HepG2 (cell line): Measurements from ENCODE around the gene PRM2. TPM values are rescaled to one million over a fixed set of nuclear protein-coding genes. Genes with fewer than 3 reads are reported as not detected.
A peak's percentile ranks its signal among the peaks of the same experiment; 100 is the strongest.

Experiments used
- BRD4 ChIP-seq: sonication (generic); formaldehyde crosslinking; IDR thresholded peaks from 2 replicates; pipeline ENCODE4 v1.4.0; 2020; ENCODE audit warnings: missing genetic modification reagents
- CBX1 ChIP-seq: IDR thresholded peaks from one replicate; pipeline ENCODE4 v1.6.1; 2016; ENCODE audit warnings: antibody characterized with exemption, low read depth
- FOXJ3 ChIP-seq: sonication (generic); formaldehyde crosslinking; IDR thresholded peaks from 2 replicates; pipeline ENCODE4 v1.4.0; 2020; ENCODE audit warnings: missing genetic modification reagents, mild to moderate bottlenecking, borderline replicate concordance
- GTF3A ChIP-seq: sonication (generic); formaldehyde crosslinking; conservative IDR thresholded peaks from 2 replicates; pipeline ENCODE4 v1.4.0; 2020; ENCODE audit warnings: mild to moderate bottlenecking, missing genetic modification reagents
- HNF4A ChIP-seq: sonication (generic); formaldehyde crosslinking; IDR thresholded peaks from 2 replicates; pipeline ENCODE4 v1.4.0; 2020; ENCODE audit warnings: missing genetic modification reagents
- HNRNPK ChIP-seq: fragments of 200-400 bp; formaldehyde crosslinking; IDR thresholded peaks from 2 replicates; pipeline ENCODE4 v1.6.1; 2018; ENCODE audit warnings: low read length, low read depth, moderate library complexity, mild to moderate bottlenecking; ENCODE audit not compliant: poor library complexity, severe bottlenecking
- KMT2A ChIP-seq: sonication (generic); formaldehyde crosslinking; IDR thresholded peaks from 2 replicates; pipeline ENCODE4 v1.4.0; 2020; ENCODE audit warnings: missing genetic modification reagents
- MLX ChIP-seq: IDR thresholded peaks from 2 replicates; pipeline ENCODE4 v1.6.1; 2016
- MTF2 ChIP-seq: sonication (generic); formaldehyde crosslinking; IDR thresholded peaks from 2 replicates; pipeline ENCODE4 v1.5.0; 2020; ENCODE audit warnings: missing genetic modification reagents, borderline replicate concordance
- NCOA1 ChIP-seq: sonication (generic); formaldehyde crosslinking; IDR thresholded peaks from 2 replicates; pipeline ENCODE4 v1.9.0; 2021; ENCODE audit warnings: missing genetic modification reagents
- NFE2 ChIP-seq: sonication (generic); formaldehyde crosslinking; IDR thresholded peaks from 2 replicates; pipeline ENCODE4 v1.4.0; 2020; ENCODE audit warnings: missing genetic modification reagents
- RARG ChIP-seq: sonication (generic); formaldehyde crosslinking; IDR thresholded peaks from 2 replicates; pipeline ENCODE4 v1.4.0; 2020; ENCODE audit warnings: low read depth, mild to moderate bottlenecking, missing genetic modification reagents
- RFX5 ChIP-seq: IDR thresholded peaks from 2 replicates; pipeline ENCODE4 v1.6.1; 2011; ENCODE audit warnings: low read depth, low read length, improper control_type of control experiment
- SATB2 ChIP-seq: sonication (generic); formaldehyde crosslinking; IDR thresholded peaks from 2 replicates; pipeline ENCODE4 v1.5.0; 2020; ENCODE audit warnings: missing genetic modification reagents
- SP1 ChIP-seq, 2 experiments: fragments of 450-650 bp in 1 of 2; sonication (generic) in 1 of 2; formaldehyde crosslinking in 1 of 2; IDR thresholded peaks; 2 replicates each; pipeline versions ENCODE4 v1.4.0 to v1.6.1; 2016 to 2020; ENCODE audit warnings: missing genetic modification reagents in 1 of 2
- SYNCRIP ChIP-seq: fragments of 200-400 bp; formaldehyde crosslinking; IDR thresholded peaks from 2 replicates; pipeline ENCODE4 v1.6.1; 2018; ENCODE audit warnings: mild to moderate bottlenecking, low read depth, low read length; ENCODE audit not compliant: insufficient read depth
- ZBTB37 ChIP-seq: sonication (generic); formaldehyde crosslinking; IDR thresholded peaks from 2 replicates; pipeline ENCODE4 v1.4.0; 2020; ENCODE audit warnings: mild to moderate bottlenecking, missing genetic modification reagents
- ZBTB42 ChIP-seq: sonication (generic); formaldehyde crosslinking; IDR thresholded peaks from 2 replicates; pipeline ENCODE4 v1.5.0; 2020; ENCODE audit warnings: mild to moderate bottlenecking, missing genetic modification reagents
- ZNF337 ChIP-seq: sonication (generic); formaldehyde crosslinking; IDR thresholded peaks from 2 replicates; pipeline ENCODE4 v1.5.1; 2020; ENCODE audit warnings: missing genetic modification reagents, low read depth, mild to moderate bottlenecking, borderline replicate concordance
- ZNF44 ChIP-seq: sonication (generic); formaldehyde crosslinking; IDR thresholded peaks from 2 replicates; pipeline ENCODE4 v1.5.1; 2020; ENCODE audit warnings: mild to moderate bottlenecking, missing genetic modification reagents
- ZNF547 ChIP-seq: sonication (generic); formaldehyde crosslinking; IDR thresholded peaks from 2 replicates; pipeline ENCODE4 v1.5.1; 2020; ENCODE audit warnings: mild to moderate bottlenecking, missing genetic modification reagents
- ZNF746 ChIP-seq: sonication (generic); formaldehyde crosslinking; IDR thresholded peaks from 2 replicates; pipeline ENCODE4 v1.8.0; 2022; ENCODE audit warnings: mild to moderate bottlenecking, missing genetic modification reagents
- ZSCAN25 ChIP-seq: sonication (generic); formaldehyde crosslinking; IDR thresholded peaks from 2 replicates; pipeline ENCODE4 v1.8.0; 2022; ENCODE audit warnings: mild to moderate bottlenecking, missing genetic modification reagents
- polyA plus RNA-seq, 8 experiments: library from polyadenylated mRNA; depleted of rRNA in 3 of 8; stranded (reverse) in 7 of 8; unstranded in 1 of 8; fragments of >200 nt; fragmentation: Illumina TruSeq in 4 of 8; extraction: Trizol in 4 of 8; gene quantifications; 2 replicates each; pipeline versions ENCODE4 v1.2.1 to v1.2.3, GENCODE V29; 2011 to 2016; ENCODE audit warnings: low read depth in 4 of 8, missing spikeins in 1 of 8, mixed read lengths in 1 of 8; ENCODE audit not compliant: insufficient read depth in 1 of 8
- total RNA-seq, 5 experiments: library from RNA; depleted of rRNA; stranded (reverse); fragments of >200 nt; fragmentation: Illumina TruSeq; extraction: Trizol; gene quantifications; 2 replicates each; pipeline ENCODE4 v1.2.3, GENCODE V29; 2016; ENCODE audit warnings: low read depth in 1 of 5
- TF ChIP-seq, protein P1 (sequence below): conservative IDR thresholded peaks from 2 replicates; pipeline ENCODE4 v1.6.1; 2018; ENCODE audit warnings: missing genetic modification reagents

PRM2 gene
- total and polyA plus RNA-seq, 2 of the 13 experiments (the other 11 are each of a cell fraction or from before 2014, with no cell fraction given) = 0.54 TPM; not detected in 1

- TF ChIP-seq ZBTB37 (CRISPR knock-in tag) (0 out of 2 replicates have a peak, but pooled peaks have one; percentile 66), KMT2A (CRISPR knock-in tag) (peak; percentile 88), NCOA1 (CRISPR knock-in tag) (no peak), ZNF337 (CRISPR knock-in tag) (0 out of 2 replicates have a peak, but pooled peaks have one; percentile 5), SYNCRIP (no peak), MLX (CRISPR knock-in tag) (no peak), ZBTB42 (CRISPR knock-in tag) (peak; percentile 24; the same call in 1 of the 2 replicates), ZSCAN25 (CRISPR knock-in tag) (no peak; the same call in 1 of the 2 replicates), GTF3A (no peak), SP1 (IDR thresholded peaks at IDR 0.05) (no peak), SP1 (CRISPR knock-in tag; IDR thresholded peaks at IDR 0.05) (peak; percentile 88), MTF2 (no peak; the same call in 1 of the 2 replicates), FOXJ3 (peak; percentile 61), HNF4A (peak; percentile 20; the same call in 1 of the 2 replicates), ZNF547 (CRISPR knock-in tag) (no peak), NFE2 (CRISPR knock-in tag) (no peak), ZNF44 (no peak; the same call in 1 of the 2 replicates), ZNF746 (CRISPR knock-in tag) (peak; percentile 81), CBX1 (peak; percentile 75), BRD4 (peak; percentile 81), HNRNPK (peak; percentile 27), SATB2 (peak; percentile 93; the same call in 1 of the 2 replicates), RARG (CRISPR knock-in tag) (no peak; the same call in 1 of the 2 replicates), RFX5 (no peak)
- TF ChIP-seq, protein P1, sequence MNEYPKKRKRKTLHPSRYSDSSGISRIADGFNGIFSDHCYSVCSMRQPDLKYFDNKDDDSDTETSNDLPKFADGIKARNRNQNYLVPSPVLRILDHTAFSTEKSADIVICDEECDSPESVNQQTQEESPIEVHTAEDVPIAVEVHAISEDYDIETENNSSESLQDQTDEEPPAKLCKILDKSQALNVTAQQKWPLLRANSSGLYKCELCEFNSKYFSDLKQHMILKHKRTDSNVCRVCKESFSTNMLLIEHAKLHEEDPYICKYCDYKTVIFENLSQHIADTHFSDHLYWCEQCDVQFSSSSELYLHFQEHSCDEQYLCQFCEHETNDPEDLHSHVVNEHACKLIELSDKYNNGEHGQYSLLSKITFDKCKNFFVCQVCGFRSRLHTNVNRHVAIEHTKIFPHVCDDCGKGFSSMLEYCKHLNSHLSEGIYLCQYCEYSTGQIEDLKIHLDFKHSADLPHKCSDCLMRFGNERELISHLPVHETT (CRISPR knock-in tag) = peak; percentile 67; the same call in 1 of the 2 replicates
Observed at GRCh38 chr16:11255737-11256660, 20.3 kb downstream of the PRM2 start, which contains the start of gene SOCS1 (continued).
